HG03439 (cell line): ENCODE measurements around the gene SARDH.

ENCODE experiments used
- ATAC-seq: cut with Tn5 transposase; IDR thresholded peaks from one replicate; pipeline ENCODE4 v1.9.1; 2021; ENCODE audit warnings: mild to moderate bottlenecking, moderate library complexity; ENCODE audit not compliant: unreplicated experiment

Gene SARDH

GRCh38 chr9:133737774-133738639 lies at the start of gene SARDH:
SARDH (minus strand) TSS chr9:133738352; CDS start chr9:133734173, 4,179 bp downstream.
- ATAC-seq, result no peak

GRCh38 chr9:133787754-133788025 lies 49.5 kb upstream of the SARDH start:
- no peak for ATAC-seq

DNA sequence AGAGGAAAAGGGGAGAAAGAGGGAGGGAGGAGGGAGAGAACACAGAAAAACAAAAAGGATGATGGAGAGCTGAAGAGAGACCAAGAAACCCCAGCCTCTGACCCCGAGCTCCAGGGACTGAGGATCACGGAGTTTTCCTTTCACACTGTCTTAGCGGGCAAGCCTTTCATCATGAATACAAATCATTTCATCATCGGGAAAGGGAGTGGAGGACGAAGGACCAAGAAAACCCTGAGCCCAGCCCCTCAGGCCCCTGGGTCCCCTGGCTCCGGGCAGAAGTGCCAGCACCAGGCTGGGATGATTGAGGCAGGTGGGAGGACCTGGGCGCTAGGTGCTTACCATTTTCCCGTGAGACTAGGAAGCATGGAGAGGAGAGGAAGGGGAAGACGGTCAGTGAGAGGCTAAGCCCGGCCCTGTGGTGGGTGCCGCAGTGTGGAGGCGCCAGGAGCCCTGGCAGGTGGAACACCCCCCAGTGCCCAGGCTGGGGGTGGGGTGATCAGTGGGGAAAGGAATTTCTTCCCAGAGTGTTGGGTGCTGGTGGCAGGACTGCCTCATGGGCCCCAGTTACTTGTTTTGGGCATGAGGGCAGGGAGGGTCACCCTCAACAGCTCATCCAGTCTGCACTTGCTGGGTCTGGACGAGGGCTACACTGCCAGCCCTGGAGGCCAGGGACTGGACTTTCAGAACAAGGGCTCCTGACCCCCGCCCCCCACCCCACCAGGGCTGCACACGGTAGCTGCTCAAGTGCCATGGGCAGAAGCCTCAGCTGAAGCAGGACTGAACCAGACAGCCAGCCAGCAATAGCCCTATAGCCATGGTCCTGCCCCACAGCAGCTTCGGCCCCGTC lies 49.0 kb upstream of the SARDH start:
- no peak for ATAC-seq

GRCh38 chr9:133786371-133786753 lies 48.2 kb upstream of the SARDH start:
- no peak for ATAC-seq

DNA sequence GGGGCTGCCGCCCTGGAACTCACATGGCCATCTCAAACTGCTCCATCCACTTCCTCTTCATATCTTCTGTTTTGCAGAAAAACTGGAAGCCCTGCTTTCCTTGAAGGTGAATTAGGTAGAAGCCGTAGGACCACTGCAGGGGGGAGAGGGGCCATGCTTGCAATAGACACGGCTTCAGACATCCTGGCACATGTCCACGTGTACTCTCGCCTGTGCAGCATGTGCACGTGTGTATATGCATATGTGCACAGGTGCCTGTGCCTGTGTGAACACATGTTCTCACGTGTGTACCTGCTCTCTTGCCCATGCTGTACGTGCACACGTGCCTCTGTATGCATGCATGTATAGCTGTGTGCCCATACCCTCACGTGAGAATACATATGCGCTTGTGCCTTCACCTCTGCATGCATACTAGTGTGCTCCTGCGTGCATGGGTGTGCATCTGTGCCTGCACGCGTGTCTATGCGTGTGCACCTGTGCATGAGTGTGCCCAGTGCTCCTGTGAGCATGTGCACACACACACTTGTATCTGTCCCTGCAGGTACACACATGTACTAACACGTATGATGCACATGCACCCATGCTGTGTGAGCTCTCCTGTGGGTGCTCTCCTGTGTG lies 47.7 kb upstream of the SARDH start:
- ATAC-seq, result no peak

GRCh38 chr9:133784731-133785561 lies 46.8 kb upstream of the SARDH start:
- ATAC-seq, result no peak

DNA sequence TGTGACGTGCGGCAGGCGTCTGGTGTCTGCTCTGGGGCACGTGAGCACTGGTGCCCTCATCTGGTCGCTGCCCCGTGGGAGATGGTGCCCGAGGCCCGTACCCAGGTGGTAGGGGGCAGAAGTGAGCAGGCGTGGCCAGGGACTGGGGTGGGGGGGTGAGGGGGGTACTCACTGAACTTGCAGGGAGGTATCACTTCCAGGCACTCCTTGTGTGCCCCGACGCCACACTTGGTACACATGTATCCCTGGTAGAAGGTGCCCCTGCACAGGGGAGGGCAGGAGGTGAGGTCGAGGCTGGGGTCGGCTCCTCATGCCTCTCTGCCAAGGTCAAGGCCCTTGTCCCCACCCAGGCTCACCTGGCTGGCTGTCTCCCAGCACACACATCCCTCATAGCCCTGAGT lies 45.2 kb upstream of the SARDH start:
- ATAC-seq, result no peak

GRCh38 chr9:133782157-133783130 lies 44.3 kb upstream of the SARDH start:
- no peak for ATAC-seq

GRCh38 chr9:133781828-133782135 lies 43.6 kb upstream of the SARDH start:
- ATAC-seq, result no peak

GRCh38 chr9:133780962-133781827 lies 43.0 kb upstream of the SARDH start:
- no peak for ATAC-seq

- no peak for ATAC-seq
Observed at GRCh38 chr9:133780404-133780945, 42.3 kb upstream of the SARDH start.

DNA sequence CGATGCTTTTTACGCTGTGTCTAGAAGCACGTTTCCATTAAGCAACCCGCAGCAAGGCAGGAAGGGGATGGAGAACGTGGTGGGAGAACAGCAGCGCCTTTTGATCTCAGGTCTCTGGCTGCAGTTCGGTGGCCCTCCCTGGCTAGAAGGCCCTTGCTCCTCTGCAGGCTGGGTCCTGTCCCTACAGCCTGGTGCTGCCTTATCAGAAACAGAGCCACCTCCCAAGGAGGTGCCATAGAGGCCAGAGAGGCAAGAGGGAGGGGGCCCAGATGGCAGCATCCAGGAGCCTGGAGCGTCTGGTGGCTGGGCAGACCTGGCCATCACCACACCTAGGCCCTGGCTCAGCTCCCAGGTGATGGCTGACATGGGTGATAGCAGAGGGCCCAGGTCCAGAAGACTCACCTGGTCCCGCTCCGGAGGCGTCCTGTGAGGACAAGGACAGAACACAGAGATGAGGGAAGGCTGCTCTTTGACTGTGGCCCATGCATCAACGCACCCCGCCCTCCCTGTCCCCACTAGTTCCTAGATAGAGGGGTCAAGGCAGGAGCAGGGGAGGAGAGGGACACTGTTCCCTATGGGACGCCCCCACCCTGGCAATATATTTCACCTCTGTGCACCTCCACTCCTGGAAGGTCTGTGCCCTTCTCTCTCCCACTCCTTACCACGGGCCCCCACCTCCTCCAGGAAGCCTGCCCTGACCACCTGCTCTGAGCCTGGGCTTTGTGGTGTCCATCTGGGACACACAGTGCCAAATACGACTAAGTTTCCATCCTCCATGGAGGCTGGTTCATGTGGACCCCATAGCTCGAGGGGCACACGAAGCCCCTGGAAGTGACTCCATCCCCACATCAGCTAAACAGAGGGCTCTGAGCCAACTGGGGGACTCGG lies 41.6 kb upstream of the SARDH start:
- ATAC-seq, result no peak

DNA sequence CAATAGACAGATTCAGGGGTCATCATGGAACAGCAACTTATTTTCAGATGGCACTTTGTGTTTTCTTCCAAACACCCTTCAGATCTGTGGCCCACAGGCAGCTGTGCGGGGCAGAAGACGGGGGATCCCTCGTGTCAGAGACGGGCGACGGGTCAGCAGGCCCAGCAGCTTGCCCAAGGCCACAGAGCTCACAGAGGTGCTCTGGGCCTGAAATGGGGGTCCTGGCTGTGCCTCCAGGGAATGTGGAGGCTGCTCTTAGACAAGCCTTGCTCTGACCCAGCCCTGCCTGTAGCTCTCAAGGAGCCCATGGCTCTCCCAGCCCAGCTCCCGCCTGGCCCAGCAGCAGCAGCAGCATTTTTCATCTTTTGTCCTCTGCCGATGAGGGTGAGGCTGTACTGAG lies 40.9 kb upstream of the SARDH start:
- no peak for ATAC-seq

DNA sequence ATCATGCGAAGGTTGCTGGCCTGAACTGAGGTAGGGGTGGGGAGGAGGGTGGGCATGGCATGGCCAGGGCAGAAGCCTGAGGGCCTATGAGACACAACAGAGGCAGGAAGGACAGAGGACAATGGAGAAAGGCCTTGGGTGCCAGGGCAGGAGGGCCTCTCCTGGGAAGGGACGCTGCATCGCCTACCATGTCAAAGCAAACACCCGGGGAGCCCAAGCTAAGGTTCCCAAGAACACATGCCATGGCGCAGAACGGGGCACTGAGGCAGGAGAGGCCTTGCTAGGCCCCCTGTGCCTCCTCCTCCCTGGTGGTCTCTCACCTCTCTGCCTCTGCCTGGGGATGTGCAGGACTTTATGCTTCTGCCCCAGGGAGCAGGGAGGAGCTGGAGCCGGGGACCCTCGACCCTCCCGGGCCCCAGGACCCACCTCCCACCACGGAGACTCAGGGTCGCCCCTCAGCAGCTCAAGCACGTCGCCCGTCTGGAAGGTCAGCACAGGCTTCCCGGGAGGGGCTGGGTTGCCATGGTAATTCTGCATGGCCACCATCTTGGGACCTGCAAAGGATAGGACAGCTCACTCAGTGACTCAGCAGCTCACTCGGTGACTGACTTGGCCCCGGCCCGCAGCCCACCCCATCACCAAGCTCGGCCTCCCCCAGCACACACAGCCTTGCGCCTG lies 40.3 kb upstream of the SARDH start:
- ATAC-seq, result no peak

GRCh38 chr9:133777871-133778270 lies 39.7 kb upstream of the SARDH start:
- ATAC-seq, result no peak

DNA sequence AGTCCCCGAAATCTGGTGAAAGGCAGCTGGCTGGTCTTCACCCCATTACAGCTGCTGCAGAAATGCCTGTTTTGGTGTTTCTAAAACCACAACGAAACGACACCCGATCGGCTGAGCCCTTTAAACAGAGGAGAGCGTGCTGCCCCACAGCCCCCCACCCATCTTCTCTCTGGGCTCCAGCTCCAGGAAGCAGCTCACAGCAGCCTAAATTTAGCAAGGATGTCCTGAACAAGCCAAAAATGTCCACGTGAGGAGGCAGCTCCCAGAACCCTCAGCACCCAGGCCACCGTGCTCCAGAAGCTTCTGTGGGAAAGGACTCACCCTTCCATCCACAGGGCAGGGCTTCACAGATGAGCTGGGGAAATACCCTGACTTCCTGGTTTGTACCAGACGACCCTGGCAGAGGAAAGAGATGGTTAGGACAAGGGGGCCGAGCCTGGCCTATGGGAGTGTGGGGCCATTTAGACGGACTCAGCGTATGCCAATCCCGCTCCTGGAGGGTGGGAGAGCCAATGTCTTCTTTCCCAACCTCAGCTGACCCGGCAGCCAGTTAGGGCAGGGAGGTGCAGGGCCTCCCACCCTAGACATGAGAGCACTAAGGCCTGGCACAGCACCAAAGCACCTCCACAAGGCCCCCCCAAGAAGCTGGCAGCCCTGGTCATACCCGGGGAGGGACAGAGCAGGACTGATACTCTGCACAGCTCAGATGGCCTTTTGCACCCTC lies 39.1 kb upstream of the SARDH start:
- no peak for ATAC-seq
